ENCODE measurements around the gene CEP295NL.
"Not testable (repeated sequence)": the region's sequence is repeated elsewhere in the genome, so short reads cannot be mapped to it uniquely, and the experiment has no call there.

The CEP295NL gene

GRCh38 chr17:78903101-78903779 lies at the start of gene CEP295NL:
TSS of gene CEP295NL (minus strand) at chr17:78903201. CDS start at chr17:78901828, 1,373 bp downstream.
- DNase-seq, result peak; percentile 15

GRCh38 chr17:78952706-78953105 lies 49.7 kb upstream of the CEP295NL start:
- DNase-seq, result no peak

GRCh38 chr17:78951967-78952551 lies 49.1 kb upstream of the CEP295NL start:
- no peak for DNase-seq

- no peak for DNase-seq
Observed at GRCh38 chr17:78950870-78951269, 47.9 kb upstream of the CEP295NL start.

GRCh38 chr17:78947235-78948149 lies 44.5 kb upstream of the CEP295NL start:
- DNase-seq, result no peak

- DNase-seq, result no peak
Observed at GRCh38 chr17:78946631-78947030, 43.6 kb upstream of the CEP295NL start.

GRCh38 chr17:78946131-78946530 lies 43.1 kb upstream of the CEP295NL start:
- no peak for DNase-seq

GRCh38 chr17:78945455-78945854 lies 42.5 kb upstream of the CEP295NL start:
- DNase-seq, result not testable (repeated sequence)

GRCh38 chr17:78944956-78945355 lies 42.0 kb upstream of the CEP295NL start:
- DNase-seq, result no peak

- no peak for DNase-seq
Observed at GRCh38 chr17:78944026-78944425, 41.0 kb upstream of the CEP295NL start.

GRCh38 chr17:78940708-78941107 lies 37.7 kb upstream of the CEP295NL start:
- DNase-seq, result no peak

GRCh38 chr17:78940258-78940657 lies 37.3 kb upstream of the CEP295NL start:
- no peak for DNase-seq

- DNase-seq, result no peak
Observed at GRCh38 chr17:78939615-78940014, 36.6 kb upstream of the CEP295NL start.

GRCh38 chr17:78937561-78937960 lies 34.6 kb upstream of the CEP295NL start:
- DNase-seq, result no peak

- no peak for DNase-seq
Observed at GRCh38 chr17:78935419-78936323, 32.7 kb upstream of the CEP295NL start.

GRCh38 chr17:78934681-78935418 lies 31.8 kb upstream of the CEP295NL start:
- no peak for DNase-seq

GRCh38 chr17:78933959-78934568 lies 31.1 kb upstream of the CEP295NL start:
- peak; percentile 74 for DNase-seq

- DNase-seq, result no peak
Observed at GRCh38 chr17:78933025-78933958, 30.3 kb upstream of the CEP295NL start.

GRCh38 chr17:78929908-78930775 lies 27.1 kb upstream of the CEP295NL start:
- DNase-seq, result no peak
